Thyroid gland (tissue), 4 donors: ENCODE results near the gene NHERF2. TPM values are rescaled to one million over a fixed set of nuclear protein-coding genes. Genes with fewer than 3 reads are reported as not detected.

Experiments
- DNase-seq, 2 donors: peaks; one replicate each; pipeline ENCODE4 v3.0.0-alpha.2; 2019
- H3K27ac ChIP-seq, 3 donors: fragments of 200-600 bp; sonication (generic); 1 replicate in 2 of 3; 2 replicates in 1 of 3; pipeline ENCODE4 v1.5.1; 2016 to 2019; ENCODE audit warnings: mild to moderate bottlenecking in 1 of 3, moderate library complexity in 1 of 3
- H3K27me3 ChIP-seq: fragments of 200-600 bp; sonication (generic); one replicate; pipeline ENCODE4 v1.5.1; 2019
- H3K36me3 ChIP-seq, 2 donors: fragments of 200-600 bp; sonication (generic); one replicate each; pipeline ENCODE4 v1.5.1; 2016 to 2019
- H3K4me1 ChIP-seq, 2 donors: fragments of 200-600 bp; sonication (generic); one replicate each; pipeline ENCODE4 v1.5.1; 2017 to 2019
- H3K4me3 ChIP-seq, 3 donors: fragments of 200-600 bp; sonication (generic); replicated peaks in 1 of 3; 1 replicate in 2 of 3; 2 replicates in 1 of 3; pipeline ENCODE4 v1.5.1; 2016; ENCODE audit warnings: mild to moderate bottlenecking in 1 of 3
- H3K9me3 ChIP-seq: fragments of 200-600 bp; sonication (generic); one replicate; pipeline ENCODE4 v1.5.1; 2017
- POLR2A ChIP-seq, 2 donors: fragments of 450-650 bp; IDR thresholded peaks; one replicate each; pipeline ENCODE4 v1.6.1; 2017; ENCODE audit warnings: antibody characterized with exemption in 2 of 2, mild to moderate bottlenecking in 2 of 2, moderate library complexity in 1 of 2
- WGBS, 2 donors: methylation state at CpG; one replicate each; pipeline ENCODE4 v1.1.5; 2017; 5-methylcytosine and 5-hydroxymethylcytosine counted together
- intact Hi-C: fragments of 100-400 bp; cut with DNase I; formaldehyde crosslinking; loops from one replicate; pipeline ENCODE4 v1.15.1; 2023
- total RNA-seq, 4 donors: library from RNA; depleted of rRNA; stranded (reverse); fragments of >200 nt; gene quantifications; one replicate each; pipeline ENCODE4 v1.2.3, GENCODE V29; 2016
- TF ChIP-seq, protein P1 (sequence below), 6 experiments: fragments of 200-600 bp in 3 of 6; fragments of 450-650 bp in 3 of 6; sonication (generic) in 3 of 6; IDR thresholded peaks; one replicate each; pipeline ENCODE4 v1.5.1; 2016 to 2019; ENCODE audit warnings: antibody characterized with exemption in 6 of 6, mild to moderate bottlenecking in 2 of 6, inconsistent platforms in 1 of 6, moderate library complexity in 1 of 6

The NHERF2 gene
- total RNA-seq, 4 donors from 2014 or later = 73.8 to 146 (median 81.6) TPM

DNA sequence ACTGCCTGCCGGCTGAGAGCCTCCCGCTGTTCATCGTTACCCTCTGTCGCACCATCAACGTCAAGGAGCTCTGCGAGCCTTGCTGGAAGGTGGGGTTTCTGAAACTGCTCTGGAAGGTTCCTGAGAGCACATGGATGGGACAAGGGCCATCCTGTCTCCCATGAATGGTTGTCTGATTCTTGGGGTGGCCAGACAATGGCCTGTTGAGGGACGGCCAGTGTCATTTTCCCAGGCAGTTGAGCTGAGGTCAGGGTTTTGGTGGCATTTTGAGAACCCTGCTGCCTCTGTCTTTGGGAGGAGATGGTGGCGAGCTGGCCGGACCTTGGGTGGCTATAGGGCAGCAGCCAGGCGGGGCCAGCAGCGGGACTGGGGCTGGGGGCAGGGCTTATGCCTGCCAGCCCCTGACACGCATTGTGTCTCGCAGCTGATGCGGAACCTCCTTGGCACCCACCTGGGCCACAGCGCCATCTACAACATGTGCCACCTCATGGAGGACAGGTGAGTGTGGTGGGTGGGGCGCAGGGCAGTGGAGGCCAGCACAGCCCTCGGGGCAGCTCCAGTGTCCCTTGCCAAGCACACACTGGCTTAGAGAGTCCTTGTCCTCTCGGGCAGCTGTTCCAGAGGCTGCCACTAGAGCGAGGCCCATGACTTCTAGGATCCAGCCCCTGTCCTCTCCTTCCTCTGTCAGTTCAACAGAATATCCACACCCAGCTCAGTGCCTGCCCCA is 30.1 kb downstream of the NHERF2 start:
- peak overlapping the region; percentile 74 to 78 (median 75) for H3K27ac ChIP-seq

DNA sequence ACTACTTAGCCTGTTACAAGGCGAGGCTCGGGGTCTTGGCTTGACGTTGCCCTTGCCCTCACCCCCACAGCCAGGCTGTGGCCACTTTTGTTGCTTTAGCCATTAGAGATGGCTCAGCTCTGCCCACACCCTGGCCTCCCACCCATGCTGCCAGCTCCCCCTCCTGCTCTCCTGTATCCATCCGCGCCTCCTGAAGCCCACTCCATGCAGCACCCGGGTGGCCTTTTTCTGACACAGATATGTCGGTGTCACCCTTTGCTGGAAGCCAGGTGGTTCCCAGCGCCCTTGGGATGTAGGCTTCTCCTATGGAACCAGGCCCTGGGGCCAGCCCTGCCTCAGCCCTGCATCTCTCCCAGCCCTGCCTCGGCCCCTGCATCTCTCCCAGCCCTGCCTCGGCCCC is 30.7 kb downstream of the NHERF2 start:
- intact Hi-C loops = no loop called here

More for the DNA sequence above, 30.1 kb downstream of the NHERF2 start:
- H3K36me3 ChIP-seq = peaks cover 10 to 18% of the 10 kb centered on the region in 2 donors
- 66 to 85% methylated on average over 8 to 12 of the region's 19 CpGs for WGBS, 2 donors
- peak; percentile 90 to 93 for DNase-seq
- intact Hi-C loops = no loop called here
- peaks cover 16 to 32% of the 10 kb centered on the region in 2 donors for H3K4me1 ChIP-seq
- H3K9me3 ChIP-seq = no peaks in the 10 kb centered on the region
- TF ChIP-seq, protein P1, sequence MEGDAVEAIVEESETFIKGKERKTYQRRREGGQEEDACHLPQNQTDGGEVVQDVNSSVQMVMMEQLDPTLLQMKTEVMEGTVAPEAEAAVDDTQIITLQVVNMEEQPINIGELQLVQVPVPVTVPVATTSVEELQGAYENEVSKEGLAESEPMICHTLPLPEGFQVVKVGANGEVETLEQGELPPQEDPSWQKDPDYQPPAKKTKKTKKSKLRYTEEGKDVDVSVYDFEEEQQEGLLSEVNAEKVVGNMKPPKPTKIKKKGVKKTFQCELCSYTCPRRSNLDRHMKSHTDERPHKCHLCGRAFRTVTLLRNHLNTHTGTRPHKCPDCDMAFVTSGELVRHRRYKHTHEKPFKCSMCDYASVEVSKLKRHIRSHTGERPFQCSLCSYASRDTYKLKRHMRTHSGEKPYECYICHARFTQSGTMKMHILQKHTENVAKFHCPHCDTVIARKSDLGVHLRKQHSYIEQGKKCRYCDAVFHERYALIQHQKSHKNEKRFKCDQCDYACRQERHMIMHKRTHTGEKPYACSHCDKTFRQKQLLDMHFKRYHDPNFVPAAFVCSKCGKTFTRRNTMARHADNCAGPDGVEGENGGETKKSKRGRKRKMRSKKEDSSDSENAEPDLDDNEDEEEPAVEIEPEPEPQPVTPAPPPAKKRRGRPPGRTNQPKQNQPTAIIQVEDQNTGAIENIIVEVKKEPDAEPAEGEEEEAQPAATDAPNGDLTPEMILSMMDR (IDR thresholded peaks at IDR 0.05) = peak in 5 of 6 experiments; percentile 34 to 77 (median 72)
- peak in 1 of 2 donors; percentile 24 for TF ChIP-seq POLR2A (IDR thresholded peaks at IDR 0.05)
- H3K27me3 ChIP-seq = no peaks in the 10 kb centered on the region
- no peak overlapping the region for H3K4me3 ChIP-seq

DNA sequence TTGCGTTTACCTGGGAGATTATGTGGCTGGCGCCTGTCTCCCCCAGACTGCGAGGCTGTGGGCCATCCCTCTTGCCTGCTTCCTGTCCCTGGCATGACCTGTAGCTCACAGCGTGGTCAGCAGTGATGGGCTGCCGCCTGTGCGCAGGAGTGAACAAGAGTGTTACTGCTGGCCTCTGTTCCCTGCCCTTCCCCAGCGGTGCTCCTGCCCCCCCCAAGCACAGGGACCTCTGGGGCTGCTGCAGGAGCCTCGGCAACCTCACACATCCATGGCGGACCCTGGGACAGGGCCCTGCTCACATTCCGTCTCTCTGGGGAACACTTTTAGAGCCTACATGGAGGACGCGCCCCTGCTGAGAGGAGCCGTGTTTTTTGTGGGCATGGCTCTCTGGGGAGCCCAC is 31.7 kb downstream of the NHERF2 start:
- H3K4me1 ChIP-seq = peaks cover 16 to 32% of the 10 kb centered on the region in 2 donors
- peaks cover 14 to 24% of the 10 kb centered on the region in 2 donors for H3K36me3 ChIP-seq
- peak overlapping the region; percentile 78 to 88 (median 81) for H3K27ac ChIP-seq
- peak in 1 of 2 donors; percentile 18 for DNase-seq
- H3K9me3 ChIP-seq = no peaks in the 10 kb centered on the region
- WGBS, 2 donors = 54 to 71% methylated on average over 7 to 13 of the region's 13 CpGs
- H3K4me3 ChIP-seq = no peak overlapping the region
- no peak for TF ChIP-seq POLR2A (IDR thresholded peaks at IDR 0.05)
- TF ChIP-seq, protein P1 (IDR thresholded peaks at IDR 0.05) = no peak
- no peaks in the 10 kb centered on the region for H3K27me3 ChIP-seq
- intact Hi-C loops = no loop called here

More for the DNA sequence above, 30.7 kb downstream of the NHERF2 start:
- Histone ChIP-seq H3K36me3 (peaks cover 10 to 19% of the 10 kb centered on the region in 2 donors), H3K4me3 (no peak overlapping the region), H3K27ac (peak overlapping the region; percentile 74 to 78 (median 75)), H3K27me3 (no peaks in the 10 kb centered on the region), H3K4me1 (peaks cover 16 to 32% of the 10 kb centered on the region in 2 donors), H3K9me3 (no peaks in the 10 kb centered on the region)
- TF ChIP-seq POLR2A (IDR thresholded peaks at IDR 0.05) = no peak
- TF ChIP-seq, protein P1 (IDR thresholded peaks at IDR 0.05) = peak in 1 of 6 experiments; percentile 23
- WGBS, 2 donors = 82 to 84% methylated on average over 8 to 10 of the region's 10 CpGs
- no peak for DNase-seq

DNA sequence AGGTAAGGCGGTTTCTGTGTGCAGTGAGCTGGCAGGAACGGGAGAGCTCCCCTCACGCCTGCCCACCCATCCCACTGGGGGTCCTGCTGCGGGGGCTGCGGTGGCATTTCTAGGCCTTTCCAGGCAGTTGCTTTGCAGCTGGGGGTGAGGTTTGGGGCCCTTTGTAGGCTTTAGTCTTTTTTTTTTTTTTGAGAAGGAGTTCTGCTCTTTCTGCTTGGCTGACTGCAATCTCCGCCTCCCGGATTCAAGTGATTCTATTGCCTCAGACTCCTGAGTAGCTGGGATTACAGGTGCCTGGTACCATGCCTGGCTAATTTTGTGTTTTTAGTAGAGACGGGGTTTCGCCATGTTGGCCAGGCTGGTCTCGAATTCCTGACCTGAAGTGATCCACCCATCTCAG is 32.2 kb downstream of the NHERF2 start:
- 34 to 57% methylated on average over 10 of the region's 10 CpGs for WGBS, 2 donors
- peaks cover 12 to 23% of the 10 kb centered on the region in 2 donors for H3K36me3 ChIP-seq
- intact Hi-C loops = no loop called here
- DNase-seq = peak; percentile 86 to 89
- peaks cover 16 to 32% of the 10 kb centered on the region in 2 donors for H3K4me1 ChIP-seq
- peak overlapping the region; percentile 78 to 88 (median 81) for H3K27ac ChIP-seq
- H3K9me3 ChIP-seq = no peaks in the 10 kb centered on the region
- no peak for TF ChIP-seq POLR2A (IDR thresholded peaks at IDR 0.05)
- TF ChIP-seq, protein P1 (IDR thresholded peaks at IDR 0.05) = peak in 1 of 6 experiments; percentile 10
- no peaks in the 10 kb centered on the region for H3K27me3 ChIP-seq
- H3K4me3 ChIP-seq = no peak overlapping the region

DNA sequence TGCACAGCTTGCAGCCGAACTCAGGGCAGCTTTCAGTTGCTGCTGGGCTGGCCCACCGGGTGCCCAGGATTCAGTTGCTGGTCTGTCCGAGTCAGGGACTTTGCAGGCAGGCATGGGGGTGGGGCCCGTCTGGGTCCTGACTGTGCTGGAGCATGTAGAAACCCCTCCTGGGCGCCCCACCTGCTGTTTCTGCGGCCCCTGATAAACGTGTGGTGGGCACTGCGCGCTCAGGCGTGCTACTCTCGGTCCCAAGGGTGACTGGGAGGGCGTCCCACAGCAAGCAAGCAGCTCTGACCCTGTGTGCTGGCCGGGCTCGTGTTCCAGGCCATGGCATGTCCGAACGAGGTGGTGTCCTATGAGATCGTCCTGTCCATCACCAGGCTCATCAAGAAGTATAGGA is 33.6 kb downstream of the NHERF2 start:
- WGBS, 2 donors = 91 to 96% methylated on average over 9 to 15 of the region's 17 CpGs
- H3K4me3 ChIP-seq = no peak overlapping the region
- no peak for DNase-seq
- H3K4me1 ChIP-seq = peaks cover 16 to 25% of the 10 kb centered on the region in 2 donors
- H3K27ac ChIP-seq = no peak overlapping the region
- H3K27me3 ChIP-seq = no peaks in the 10 kb centered on the region
- intact Hi-C loops = no loop called here
- TF ChIP-seq POLR2A (IDR thresholded peaks at IDR 0.05) = no peak
- H3K36me3 ChIP-seq = peaks cover 16 to 26% of the 10 kb centered on the region in 2 donors
- no peaks in the 10 kb centered on the region for H3K9me3 ChIP-seq
